Transverse colon (tissue), 4 donors: Measurements from ENCODE around the gene FTSJ3.

Source experiments
- CTCF ChIP-seq, 5 experiments: fragments of 200-600 bp in 3 of 5; fragments of 450-650 bp in 2 of 5; sonication (generic) in 3 of 5; IDR thresholded peaks; 1 replicate in 2 of 5; 2 replicates in 3 of 5; pipeline ENCODE4 v1.5.1; 2016 to 2017; ENCODE audit warnings: antibody characterized with exemption in 5 of 5, inconsistent platforms in 3 of 5, mild to moderate bottlenecking in 2 of 5, moderate library complexity in 1 of 5
- POLR2A ChIP-seq: fragments of 450-650 bp; IDR thresholded peaks from one replicate; pipeline ENCODE4 v1.6.1; 2016; ENCODE audit warnings: antibody characterized with exemption, mild to moderate bottlenecking, moderate library complexity
- POLR2AphosphoS5 ChIP-seq, 3 donors: sonication (generic); formaldehyde crosslinking; IDR thresholded peaks; one replicate each; pipeline ENCODE4 v1.6.1; 2016; ENCODE audit warnings: antibody characterized with exemption in 3 of 3

DNA sequence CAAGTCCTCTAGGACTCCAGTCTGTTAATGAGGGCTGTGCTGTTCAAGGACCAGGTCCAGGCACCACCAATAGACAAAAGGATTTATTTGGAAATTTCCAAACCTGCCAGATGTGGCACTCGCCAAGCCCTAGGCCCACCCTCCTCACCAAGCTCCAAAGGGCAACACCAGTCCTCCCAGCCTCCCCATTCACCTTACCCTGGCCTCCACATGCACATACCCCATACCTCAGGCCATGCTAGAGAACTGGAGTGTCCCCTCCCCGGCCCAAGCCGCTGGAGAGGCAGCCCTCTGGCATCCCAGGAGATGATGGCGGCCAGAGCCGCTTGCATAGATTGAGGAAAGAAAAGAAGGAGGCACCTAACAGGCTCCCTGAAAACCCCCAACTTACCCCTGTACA is 4.6 kb upstream of the FTSJ3 start:
- no peak for TF ChIP-seq POLR2A
- no peak for TF ChIP-seq POLR2AphosphoS5 (IDR thresholded peaks at IDR 0.05)
- TF ChIP-seq CTCF (IDR thresholded peaks at IDR 0.05) = no peak
